Thyroid gland (tissue), 4 donors: Measurements from ENCODE around the gene DOCK3.

Source experiments
- CTCF ChIP-seq, 6 experiments: fragments of 200-600 bp in 3 of 6; fragments of 450-650 bp in 3 of 6; sonication (generic) in 3 of 6; IDR thresholded peaks; one replicate each; pipeline ENCODE4 v1.5.1; 2016 to 2019; ENCODE audit warnings: antibody characterized with exemption in 6 of 6, mild to moderate bottlenecking in 2 of 6, inconsistent platforms in 1 of 6, moderate library complexity in 1 of 6
- POLR2A ChIP-seq, 2 donors: fragments of 450-650 bp; IDR thresholded peaks; one replicate each; pipeline ENCODE4 v1.6.1; 2017; ENCODE audit warnings: antibody characterized with exemption in 2 of 2, mild to moderate bottlenecking in 2 of 2, moderate library complexity in 1 of 2

- TF ChIP-seq CTCF (IDR thresholded peaks at IDR 0.05) (no peak), POLR2A (IDR thresholded peaks at IDR 0.05) (no peak)
Measured at GRCh38 chr3:51375136-51375535, 700.4 kb downstream of the DOCK3 start.
